Skeletal muscle tissue (tissue), 4 donors: ENCODE results near the gene SPRED1. TPM values are rescaled to one million over a fixed set of nuclear protein-coding genes. Genes with fewer than 3 reads are reported as not detected.

Experiments used
- H3K27ac ChIP-seq: one replicate; pipeline ENCODE4 v1.7.0; 2013; ENCODE audit warnings: mild to moderate bottlenecking, low read depth, low read length, inconsistent platforms
- H3K27me3 ChIP-seq, 3 donors: one replicate each; pipeline ENCODE4 v1.7.0; 2013; ENCODE audit warnings: low read length in 3 of 3; ENCODE audit not compliant: control insufficient read depth in 3 of 3, insufficient read depth in 3 of 3
- H3K36me3 ChIP-seq, 3 donors: one replicate each; pipeline ENCODE4 v1.7.0; 2013; ENCODE audit warnings: low read length in 3 of 3; ENCODE audit not compliant: control insufficient read depth in 3 of 3, insufficient read depth in 3 of 3
- H3K4me1 ChIP-seq, 3 donors: one replicate each; pipeline ENCODE4 v1.7.0; 2013; ENCODE audit warnings: low read length in 3 of 3, mild to moderate bottlenecking in 3 of 3; ENCODE audit not compliant: control insufficient read depth in 3 of 3, insufficient read depth in 3 of 3
- H3K4me3 ChIP-seq, 3 donors: one replicate each; pipeline ENCODE4 v1.7.0; 2013; ENCODE audit warnings: low read length in 3 of 3
- H3K9ac ChIP-seq, 3 donors: one replicate each; pipeline ENCODE4 v1.7.0; 2013; ENCODE audit warnings: low read length in 3 of 3, mild to moderate bottlenecking in 3 of 3, moderate library complexity in 2 of 3, low read depth in 1 of 3
- H3K9me3 ChIP-seq, 3 donors: one replicate each; pipeline ENCODE4 v1.7.0; 2013; ENCODE audit warnings: low read length in 3 of 3; ENCODE audit not compliant: control insufficient read depth in 3 of 3
- total RNA-seq: library from RNA; depleted of rRNA; stranded (reverse); fragments of >200 nt; gene quantifications from one replicate; pipeline ENCODE4 v1.2.3, GENCODE V29; 2014
- donor health status: Osteomylitis.

The SPRED1 gene
- total RNA-seq, 1 donor from 2014 or later: 37.6 TPM

DNA sequence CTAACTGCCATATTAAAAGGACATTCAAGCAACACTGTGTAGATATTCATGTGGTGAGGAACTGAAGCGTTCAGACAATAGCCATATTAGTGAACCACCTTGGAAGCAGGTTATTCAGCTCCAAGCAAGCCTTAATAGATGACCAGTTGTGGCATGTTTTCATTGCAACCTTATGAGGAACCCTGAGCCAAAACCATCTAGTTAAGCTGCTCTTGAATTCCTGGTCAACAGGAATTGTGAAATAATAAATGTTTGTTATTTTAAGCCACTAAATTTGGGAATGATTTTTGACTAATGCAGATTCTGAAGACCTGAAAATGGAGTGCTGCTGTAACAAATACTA lies 73.0 kb downstream of the SPRED1 start:
- Histone ChIP-seq H3K27ac (no peak overlapping the region), H3K36me3 (peaks cover 4 to 18% (median 11%) of the 10 kb centered on the region in 3 donors), H3K9me3 (no peaks in the 10 kb centered on the region), H3K4me3 (no peak overlapping the region), H3K27me3 (no peaks in the 10 kb centered on the region), H3K4me1 (no peaks in the 10 kb centered on the region), H3K9ac (no peak overlapping the region)

DNA sequence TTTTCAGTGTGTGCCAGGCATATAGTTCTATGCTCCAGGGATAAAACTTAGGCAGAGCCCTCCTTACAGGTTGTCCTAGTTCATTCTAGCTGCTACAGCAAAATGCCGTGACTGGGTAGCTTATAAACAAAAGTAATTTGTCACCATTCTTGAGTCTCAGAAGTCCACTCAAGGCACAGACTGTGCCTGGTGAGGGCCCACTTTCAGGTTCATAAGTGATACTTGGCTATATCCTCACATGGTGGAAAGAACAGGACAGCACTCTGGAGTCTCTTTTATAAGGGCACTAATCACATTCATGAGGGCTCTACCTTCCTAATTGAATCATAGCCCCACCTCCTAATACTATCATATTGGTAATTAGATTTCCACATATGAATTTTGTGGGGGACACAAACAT lies 80.1 kb downstream of the SPRED1 start:
- H3K4me1 ChIP-seq: no peaks in the 10 kb centered on the region

DNA sequence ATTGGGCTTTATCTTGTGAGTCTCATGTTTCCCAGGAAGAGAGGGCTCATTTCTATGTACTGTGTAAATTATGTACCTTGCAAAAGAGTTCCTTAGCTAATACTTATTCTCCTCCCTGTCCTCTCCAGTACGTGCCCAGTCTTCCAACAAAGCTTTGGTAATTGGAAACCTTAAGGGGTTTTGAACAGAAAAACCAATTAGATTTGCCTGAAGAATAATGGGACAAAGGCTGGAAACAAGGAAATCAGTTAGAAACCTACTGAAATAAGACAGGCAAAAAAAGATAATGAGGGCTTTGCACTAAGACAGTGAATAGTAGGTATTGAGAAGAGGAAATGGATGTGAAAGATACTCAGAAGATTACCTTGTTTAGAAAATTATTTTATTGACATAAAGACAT lies 82.5 kb downstream of the SPRED1 start:
- no peaks in the 10 kb centered on the region for H3K27me3 ChIP-seq
- H3K36me3 ChIP-seq: no peaks in the 10 kb centered on the region
- no peak overlapping the region for H3K9ac ChIP-seq
- H3K27ac ChIP-seq: no peak overlapping the region
- H3K4me3 ChIP-seq: no peak overlapping the region
- no peaks in the 10 kb centered on the region for H3K9me3 ChIP-seq
- no peaks in the 10 kb centered on the region for H3K4me1 ChIP-seq

More for the DNA sequence above, 80.1 kb downstream of the SPRED1 start:
- H3K27ac ChIP-seq: no peak overlapping the region
- no peak overlapping the region for H3K9ac ChIP-seq
- peaks cover 0 to under 1% (median 0%) of the 10 kb centered on the region in 3 donors for H3K36me3 ChIP-seq
- no peak overlapping the region for H3K4me3 ChIP-seq
- H3K9me3 ChIP-seq: no peaks in the 10 kb centered on the region
- no peaks in the 10 kb centered on the region for H3K27me3 ChIP-seq

DNA sequence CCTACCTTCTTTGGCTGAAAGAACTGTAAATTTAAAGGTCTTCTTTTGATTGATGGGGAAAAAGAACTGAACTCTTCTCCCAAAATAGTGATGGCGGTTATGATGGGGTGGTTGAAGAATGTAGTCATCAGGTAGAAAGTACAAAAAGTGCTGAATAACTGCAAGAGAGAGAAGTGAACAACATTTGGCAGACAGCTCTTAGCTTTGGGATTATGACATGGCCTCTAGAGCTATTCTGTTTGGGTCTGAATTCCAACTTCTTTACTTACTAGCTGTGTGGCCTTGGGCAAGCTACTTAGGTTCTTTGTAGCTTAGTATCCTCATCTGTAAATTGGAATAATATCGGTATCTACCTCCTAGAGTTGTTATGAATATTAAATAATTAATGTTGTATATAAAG lies 91.7 kb downstream of the SPRED1 start:
- no peak overlapping the region for H3K4me3 ChIP-seq
- H3K36me3 ChIP-seq: peaks cover 0 to 4% (median 0%) of the 10 kb centered on the region in 3 donors
- no peaks in the 10 kb centered on the region for H3K27me3 ChIP-seq
- H3K9ac ChIP-seq: no peak overlapping the region
- no peaks in the 10 kb centered on the region for H3K4me1 ChIP-seq
- H3K9me3 ChIP-seq: no peaks in the 10 kb centered on the region
- no peak overlapping the region for H3K27ac ChIP-seq

DNA sequence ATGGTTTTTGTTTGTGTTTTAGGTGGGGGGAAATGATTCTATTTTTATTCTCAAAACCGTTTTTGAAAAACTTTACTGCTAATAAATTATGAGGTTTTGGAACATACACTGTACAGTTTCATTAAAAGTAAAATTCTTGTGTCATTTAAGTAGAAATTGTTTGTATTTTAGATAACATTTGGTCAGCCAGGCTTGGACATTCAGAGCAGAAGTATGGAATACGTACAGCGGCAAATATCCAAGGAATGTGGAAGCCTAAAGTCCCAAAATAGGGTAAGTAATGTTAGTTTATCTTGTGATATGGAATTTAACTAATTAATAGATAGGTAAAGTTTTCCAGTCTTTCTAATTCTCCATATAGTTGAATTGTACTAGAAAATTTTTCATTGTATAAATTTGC lies 96.6 kb downstream of the SPRED1 start:
- H3K4me3 ChIP-seq: no peak overlapping the region
- H3K27me3 ChIP-seq: no peaks in the 10 kb centered on the region
- H3K9me3 ChIP-seq: no peaks in the 10 kb centered on the region
- H3K27ac ChIP-seq: no peak overlapping the region
- H3K36me3 ChIP-seq: peaks cover 4 to 8% (median 6%) of the 10 kb centered on the region in 3 donors
- no peak overlapping the region for H3K9ac ChIP-seq
- peaks cover 0 to 2% (median 0%) of the 10 kb centered on the region in 3 donors for H3K4me1 ChIP-seq

DNA sequence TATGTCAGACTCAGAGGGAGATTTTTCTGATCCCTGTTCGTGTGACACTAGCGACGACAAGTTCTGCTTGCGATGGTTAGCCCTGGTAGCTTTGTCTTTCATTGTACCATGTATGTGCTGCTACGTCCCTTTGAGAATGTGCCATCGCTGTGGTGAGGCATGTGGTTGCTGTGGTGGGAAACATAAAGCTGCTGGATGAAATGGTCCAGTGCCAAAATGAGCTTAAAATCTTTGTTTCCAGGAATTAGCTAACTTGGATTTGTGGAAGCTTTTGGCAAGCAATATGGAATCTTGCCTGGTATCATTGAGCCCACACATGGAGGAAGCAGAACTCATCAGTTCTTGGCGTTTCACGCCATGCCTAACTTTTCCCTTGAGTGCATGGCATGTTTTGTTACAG lies 98.8 kb downstream of the SPRED1 start:
- peaks cover 4 to 6% (median 4%) of the 10 kb centered on the region in 3 donors for H3K36me3 ChIP-seq
- H3K27ac ChIP-seq: no peak overlapping the region

DNA sequence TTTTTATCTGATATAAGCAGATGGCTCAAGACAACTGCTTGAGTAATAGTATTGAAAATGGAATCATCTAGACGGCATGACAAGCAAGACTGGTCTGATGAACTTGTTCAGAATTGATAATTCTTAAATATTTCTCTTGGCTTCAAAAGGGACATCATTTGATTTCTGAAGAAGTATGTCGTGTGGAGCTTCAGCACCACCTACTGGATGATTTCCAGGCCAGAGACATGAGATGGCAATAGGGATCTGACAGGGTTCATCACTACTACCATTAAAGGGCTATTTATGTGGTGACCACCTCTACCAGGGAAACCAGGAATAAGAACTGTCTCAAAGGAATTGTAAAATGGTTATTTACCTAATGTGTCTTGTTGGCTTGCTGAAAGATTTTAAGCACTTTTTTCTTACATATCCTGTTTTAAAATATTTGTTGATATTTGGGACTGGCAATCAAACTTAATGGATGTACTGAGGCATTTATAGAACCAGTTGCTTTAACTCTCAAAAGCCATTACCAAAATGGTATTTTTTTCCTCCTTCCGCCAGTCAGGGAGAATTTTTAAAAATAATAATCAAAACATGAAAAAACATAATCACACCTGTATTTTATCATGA lies 101.8 kb downstream of the SPRED1 start:
- no peaks in the 10 kb centered on the region for H3K27me3 ChIP-seq
- no peaks in the 10 kb centered on the region for H3K9me3 ChIP-seq
- H3K36me3 ChIP-seq: peaks cover 4 to 6% (median 4%) of the 10 kb centered on the region in 3 donors
- H3K27ac ChIP-seq: no peak overlapping the region
- no peak overlapping the region for H3K9ac ChIP-seq
- peaks cover 0 to 2% (median 0%) of the 10 kb centered on the region in 3 donors for H3K4me1 ChIP-seq
- H3K4me3 ChIP-seq: no peak overlapping the region

More for the DNA sequence above, 98.8 kb downstream of the SPRED1 start:
- H3K9ac ChIP-seq: no peak overlapping the region
- H3K4me1 ChIP-seq: peaks cover 0 to 2% (median 0%) of the 10 kb centered on the region in 3 donors
- H3K4me3 ChIP-seq: no peak overlapping the region
- H3K27me3 ChIP-seq: no peaks in the 10 kb centered on the region
- no peaks in the 10 kb centered on the region for H3K9me3 ChIP-seq

DNA sequence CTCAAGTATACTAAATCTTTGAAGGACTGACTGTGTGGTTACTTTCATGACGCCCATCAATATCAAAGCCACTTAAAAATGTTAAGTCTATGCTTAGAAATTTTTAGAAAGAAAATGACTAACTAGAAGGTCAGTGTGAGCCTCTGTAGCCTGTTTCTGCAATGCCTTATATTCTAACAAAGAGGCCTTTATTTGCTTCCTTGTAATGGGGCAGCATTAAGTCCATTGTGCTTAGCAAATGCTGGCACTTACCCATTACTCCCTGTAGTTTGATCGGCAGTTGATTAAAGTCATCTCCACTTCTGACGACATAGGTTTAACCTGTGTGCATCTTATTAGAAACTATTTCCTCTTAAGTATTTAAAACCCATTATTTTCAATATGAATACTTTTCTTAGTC lies 109.7 kb downstream of the SPRED1 start:
- H3K9me3 ChIP-seq: no peaks in the 10 kb centered on the region
- no peak overlapping the region for H3K9ac ChIP-seq
- H3K4me3 ChIP-seq: no peak overlapping the region
- no peaks in the 10 kb centered on the region for H3K36me3 ChIP-seq
- no peak overlapping the region for H3K27ac ChIP-seq
- no peaks in the 10 kb centered on the region for H3K4me1 ChIP-seq
- no peaks in the 10 kb centered on the region for H3K27me3 ChIP-seq

DNA sequence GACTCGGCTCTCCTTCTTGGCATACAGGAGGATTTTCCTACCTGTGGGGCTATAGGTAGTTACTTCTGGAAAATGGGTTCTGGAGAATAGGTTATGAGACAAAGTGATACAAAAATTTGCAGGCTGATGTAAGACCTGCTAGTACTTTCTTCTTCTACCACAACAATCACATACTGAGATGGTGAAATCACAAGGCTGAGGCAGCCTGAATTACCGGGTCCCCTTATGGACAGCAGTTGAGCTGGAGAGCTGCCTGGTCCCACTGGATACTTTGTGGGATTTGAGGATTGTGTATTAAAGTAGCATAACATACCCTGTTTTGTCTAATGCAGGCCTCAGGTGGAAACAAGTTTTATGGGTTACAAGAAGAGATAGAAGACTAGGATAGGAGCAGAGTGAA lies 114.8 kb downstream of the SPRED1 start:
- Histone ChIP-seq H3K4me3 (no peak overlapping the region), H3K27me3 (no peaks in the 10 kb centered on the region), H3K36me3 (no peaks in the 10 kb centered on the region), H3K9me3 (no peaks in the 10 kb centered on the region), H3K27ac (no peak overlapping the region), H3K9ac (no peak overlapping the region), H3K4me1 (no peaks in the 10 kb centered on the region)

DNA sequence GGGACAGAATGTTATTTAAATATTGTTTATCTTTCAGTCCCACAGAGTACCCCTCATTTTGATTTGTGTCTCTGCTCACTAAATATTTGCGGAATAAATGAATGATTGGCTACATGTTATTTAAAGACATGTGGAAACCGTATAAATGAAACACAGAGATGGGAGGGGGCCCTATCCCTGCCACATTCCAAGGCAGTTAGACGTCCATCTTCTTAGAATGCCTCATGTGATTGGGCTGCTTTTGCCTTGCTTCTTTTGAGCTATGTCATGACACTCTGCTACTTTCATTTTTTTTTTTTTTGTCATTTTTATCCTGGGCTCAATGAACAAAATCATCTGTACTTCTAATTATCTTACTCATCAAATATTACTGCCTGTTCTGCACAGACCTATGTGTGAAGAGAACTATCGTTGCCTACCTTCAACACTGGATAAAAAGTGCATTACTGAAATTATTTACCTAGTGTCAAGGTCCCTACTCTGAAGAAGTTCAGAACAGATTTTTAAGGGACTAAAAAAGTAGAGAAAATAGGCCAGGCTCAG lies 117.4 kb downstream of the SPRED1 start:
- no peak overlapping the region for H3K27ac ChIP-seq
- no peaks in the 10 kb centered on the region for H3K9me3 ChIP-seq
- peaks cover 0 to 7% (median 5%) of the 10 kb centered on the region in 3 donors for H3K4me1 ChIP-seq
- H3K9ac ChIP-seq: no peak overlapping the region
- no peaks in the 10 kb centered on the region for H3K36me3 ChIP-seq
- H3K27me3 ChIP-seq: no peaks in the 10 kb centered on the region
- no peak overlapping the region for H3K4me3 ChIP-seq
